HG03460 (cell line): ENCODE data around the gene PDE4B.
"Not testable (repeated sequence)": the region's sequence is repeated elsewhere in the genome, so short reads cannot be mapped to it uniquely, and the experiment has no call there.

ENCODE experiments used
- ATAC-seq: cut with Tn5 transposase; IDR thresholded peaks from one replicate; pipeline ENCODE4 v1.9.1; 2021; ENCODE audit not compliant: unreplicated experiment

Gene PDE4B

DNA sequence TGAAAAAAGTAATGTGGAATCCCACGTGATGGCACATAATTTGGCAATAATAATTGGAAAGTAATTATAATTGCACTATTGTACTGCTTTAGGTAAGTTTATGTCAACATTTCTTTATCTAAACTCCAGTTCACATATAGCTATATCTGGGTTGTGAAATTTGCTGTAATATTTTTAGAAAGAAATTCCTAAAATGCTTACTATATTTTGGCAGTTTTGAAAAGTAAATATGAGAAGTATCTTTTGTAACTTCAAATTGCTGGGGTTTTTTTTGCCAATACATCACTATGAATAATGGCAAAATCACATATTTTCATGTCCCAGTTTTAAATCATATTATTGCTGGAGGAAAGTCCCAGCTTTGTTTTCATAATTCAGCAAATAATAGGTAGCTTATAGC is 197.5 kb downstream of the PDE4B start:
- ATAC-seq: no peak

DNA sequence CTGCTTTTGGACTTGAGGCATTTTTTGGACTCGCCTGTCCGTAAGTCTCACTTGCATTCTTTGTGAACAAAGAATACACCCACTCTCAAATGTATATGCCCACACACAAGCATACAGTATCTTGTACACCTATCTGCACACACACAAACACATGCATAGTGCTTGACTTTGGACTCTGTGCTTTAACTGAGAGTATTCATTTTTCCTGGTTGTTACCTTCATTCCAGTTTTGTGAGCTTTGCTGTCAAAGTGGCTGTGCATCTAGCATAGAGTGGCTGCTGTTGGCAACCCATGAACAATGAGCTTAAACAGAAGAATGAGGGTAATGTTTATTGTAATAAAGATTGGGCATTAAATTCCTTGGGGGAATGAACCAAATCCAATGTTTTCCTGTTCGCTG is 199.0 kb downstream of the PDE4B start:
- no peak for ATAC-seq

DNA sequence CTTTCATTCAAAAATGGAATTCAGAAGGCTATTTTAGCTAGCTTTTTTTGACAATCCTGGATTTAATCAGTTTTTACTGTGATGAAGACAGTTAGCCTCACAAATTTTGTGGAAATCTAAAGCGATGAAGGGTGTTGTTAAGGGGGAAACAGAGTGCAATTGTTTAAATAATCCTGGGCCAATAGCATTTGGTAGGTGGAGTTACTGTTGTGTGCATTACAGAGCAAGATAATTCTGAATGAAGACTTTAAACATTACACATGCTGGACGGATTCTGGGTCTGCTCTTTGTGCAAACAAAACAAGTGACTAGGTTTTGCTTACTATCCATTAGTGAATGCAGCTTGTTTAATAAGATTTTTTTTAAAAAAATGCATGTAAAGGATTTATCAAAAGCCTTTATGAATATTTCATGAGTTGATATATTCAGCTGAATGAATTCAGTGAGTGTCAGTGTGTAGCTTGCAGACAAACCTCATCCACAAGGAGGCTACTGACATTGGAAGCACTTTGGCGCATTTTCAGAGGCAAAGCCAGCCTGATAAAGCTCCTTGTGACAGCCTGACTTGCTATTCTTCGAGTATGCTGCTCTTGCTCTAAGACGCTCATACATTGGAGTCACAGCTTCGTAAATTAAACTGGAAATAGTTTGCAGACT is 199.6 kb downstream of the PDE4B start:
- no peak for ATAC-seq

DNA sequence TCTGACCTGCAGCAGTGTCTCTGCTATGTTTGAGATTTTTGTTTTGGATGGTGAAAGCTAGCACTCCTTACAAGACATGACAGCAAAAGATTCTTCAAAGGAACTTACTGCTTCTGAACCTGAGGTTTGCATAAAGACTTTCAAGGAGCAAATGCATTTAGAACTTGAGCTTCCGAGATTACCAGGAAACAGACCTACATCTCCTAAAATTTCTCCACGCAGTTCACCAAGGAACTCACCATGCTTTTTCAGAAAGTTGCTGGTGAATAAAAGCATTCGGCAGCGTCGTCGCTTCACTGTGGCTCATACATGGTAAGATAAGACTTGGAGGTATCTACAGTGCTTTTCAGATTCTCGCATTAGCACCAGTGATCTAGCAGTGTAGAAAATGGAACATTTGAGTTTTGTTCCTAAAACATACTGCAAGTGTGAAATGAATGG is 200.2 kb downstream of the PDE4B start:
- ATAC-seq: no peak

DNA sequence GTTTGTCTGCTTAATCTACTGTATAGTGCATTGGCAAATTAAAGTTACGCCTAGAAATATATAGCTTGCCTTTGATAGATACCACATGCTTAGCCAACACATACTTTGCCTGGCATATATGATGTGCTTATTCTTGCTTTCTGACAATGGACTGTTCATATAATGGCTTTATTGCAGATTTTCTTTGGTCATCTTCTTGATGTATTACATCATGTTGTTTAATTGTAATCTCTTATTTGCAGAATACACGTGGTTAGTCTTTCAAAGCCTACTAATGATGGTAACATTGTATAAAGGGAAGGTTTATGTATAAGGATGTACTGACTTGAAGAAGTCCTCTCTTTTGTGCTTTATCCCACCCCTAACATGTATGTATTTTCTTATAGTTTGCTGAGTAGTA is 201.5 kb downstream of the PDE4B start:
- no peak for ATAC-seq

DNA sequence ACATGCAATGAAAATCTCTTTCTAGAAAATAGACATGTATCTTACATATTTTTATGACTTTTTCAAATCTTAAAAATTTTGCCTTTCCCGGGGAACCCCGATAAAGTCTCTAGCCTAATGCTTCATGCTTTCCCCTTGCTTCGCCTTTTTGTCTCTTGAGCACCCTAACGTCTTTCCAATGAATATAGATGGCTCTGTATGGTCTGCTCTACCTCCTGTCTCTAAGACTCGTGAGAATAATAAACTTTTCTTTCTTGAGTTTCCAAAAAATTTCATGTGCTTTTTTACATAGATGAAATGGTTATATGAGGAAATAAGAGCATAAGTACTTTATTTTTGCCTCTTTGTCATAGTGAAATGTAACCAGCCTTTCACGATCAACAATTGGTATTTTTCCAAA is 202.6 kb downstream of the PDE4B start:
- ATAC-seq: no peak

DNA sequence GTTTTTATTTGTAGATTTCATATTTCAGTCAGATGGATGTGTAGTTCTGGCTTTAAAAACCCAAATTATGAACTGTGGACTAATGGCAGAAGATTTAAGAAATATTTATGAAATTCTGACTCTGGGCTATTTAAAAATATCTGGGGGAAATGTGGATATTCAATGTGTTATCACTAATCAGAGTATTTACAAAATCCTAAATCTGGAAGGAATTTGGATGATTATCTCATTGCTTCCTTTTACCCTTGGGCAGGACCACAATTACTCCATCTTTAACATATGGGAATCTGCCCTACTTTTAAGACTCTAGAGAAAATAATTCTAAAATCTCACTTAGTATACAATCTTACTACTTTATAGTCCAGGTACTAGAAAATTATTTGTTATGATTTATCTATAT is 203.2 kb downstream of the PDE4B start:
- no peak for ATAC-seq

DNA sequence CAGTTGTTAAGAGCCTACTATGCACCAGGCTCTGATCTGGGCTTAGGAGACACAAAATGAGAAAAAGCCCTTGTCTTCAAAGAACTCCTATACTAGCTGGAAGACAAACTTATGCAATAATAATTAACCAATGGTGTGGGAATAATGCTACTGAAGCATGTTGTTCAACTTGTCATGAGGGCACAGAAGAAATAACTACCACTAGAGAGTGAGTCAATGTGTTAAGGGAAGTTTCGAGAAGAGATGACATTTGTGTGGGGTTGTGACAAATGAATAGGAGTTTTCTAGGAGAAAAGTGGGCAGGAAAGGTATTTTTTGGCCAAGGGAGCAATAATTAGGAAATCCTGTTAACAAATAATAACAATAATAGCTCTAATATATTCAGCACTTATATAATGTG is 205.0 kb downstream of the PDE4B start:
- no peak for ATAC-seq

DNA sequence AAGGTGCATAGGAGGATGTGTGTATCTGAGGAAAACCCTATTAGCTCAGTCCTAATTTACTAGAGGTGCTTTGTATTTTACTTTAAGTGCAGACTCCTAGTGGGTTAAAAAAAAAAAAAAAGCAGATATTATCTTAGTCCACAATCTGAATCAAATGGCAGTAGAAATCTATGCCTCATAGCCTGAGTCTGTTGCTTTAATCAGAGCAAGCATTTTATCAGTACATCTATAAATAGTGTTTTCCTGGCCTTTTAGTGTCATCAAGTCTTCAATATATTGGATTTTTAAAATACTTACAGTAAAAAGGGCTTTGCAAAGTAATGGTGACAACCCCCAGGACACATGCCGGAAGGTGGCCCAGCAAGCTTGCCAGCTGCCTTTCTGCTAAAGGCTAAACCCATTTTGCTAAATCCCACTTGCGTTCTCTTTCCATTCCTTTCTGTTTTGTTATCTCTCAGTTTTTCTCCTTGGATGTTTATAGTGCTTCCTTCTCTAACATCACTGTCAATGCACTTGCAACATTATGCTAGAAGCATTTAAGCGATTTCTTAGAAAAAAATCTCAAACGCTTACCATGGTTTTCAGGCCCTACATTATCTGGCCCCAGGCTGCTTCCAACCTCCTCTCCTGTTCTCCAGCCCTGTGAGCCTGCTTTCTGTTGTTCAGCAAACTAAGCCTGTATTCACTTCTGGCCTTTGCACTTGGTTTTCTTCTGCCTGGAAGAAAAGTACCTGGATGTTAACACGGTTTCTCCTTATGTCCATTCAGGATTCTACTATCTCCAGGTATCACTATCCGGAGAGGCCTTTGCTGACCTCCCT is 206.3 kb downstream of the PDE4B start:
- ATAC-seq: no peak

DNA sequence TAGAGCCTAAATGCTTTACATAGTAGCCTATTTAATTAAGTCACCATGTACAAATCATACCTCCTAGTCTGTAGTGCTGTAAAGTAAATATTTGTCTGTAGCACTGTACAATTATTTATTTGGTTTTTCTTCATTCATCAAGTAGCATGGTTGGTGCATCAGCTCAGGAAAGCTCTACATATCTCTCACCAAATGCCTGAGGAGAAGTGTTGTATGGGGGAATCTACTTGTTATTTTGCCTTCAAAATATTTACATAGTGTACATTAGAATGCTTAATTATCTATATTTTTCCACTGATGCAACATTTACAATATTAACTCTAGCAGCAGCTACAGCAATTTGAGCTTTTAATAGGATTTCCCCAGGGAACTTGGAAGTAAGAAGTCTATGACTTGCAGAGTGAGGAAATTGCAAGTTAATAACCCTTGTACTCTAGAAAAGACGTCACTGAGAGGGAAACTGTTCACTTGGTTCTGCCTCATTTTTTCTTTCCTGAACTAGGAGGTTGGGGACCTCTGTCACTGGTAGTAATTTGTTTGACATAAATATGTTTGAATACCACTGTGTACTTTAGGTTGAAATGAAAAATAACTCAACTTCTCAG is 207.4 kb downstream of the PDE4B start:
- ATAC-seq: no peak

DNA sequence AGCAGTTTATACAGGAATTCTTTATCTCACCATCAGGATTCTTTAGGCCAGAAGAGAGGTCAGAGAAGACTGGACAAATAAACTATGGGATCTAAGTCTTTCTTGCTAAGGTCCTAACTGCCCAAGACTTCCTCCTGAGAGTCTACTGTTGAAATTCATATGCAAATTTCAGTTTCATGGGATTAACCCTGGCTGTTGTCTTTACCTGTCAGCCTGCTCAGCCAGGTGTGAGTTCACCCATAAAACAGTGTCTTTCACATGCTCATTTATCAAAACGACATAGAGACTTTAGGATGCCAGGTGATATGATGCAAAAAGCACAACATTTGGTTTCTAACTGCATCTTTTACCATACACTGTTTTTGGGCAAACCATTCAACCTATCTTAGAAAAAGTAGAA is 211.0 kb downstream of the PDE4B start:
- no peak for ATAC-seq

DNA sequence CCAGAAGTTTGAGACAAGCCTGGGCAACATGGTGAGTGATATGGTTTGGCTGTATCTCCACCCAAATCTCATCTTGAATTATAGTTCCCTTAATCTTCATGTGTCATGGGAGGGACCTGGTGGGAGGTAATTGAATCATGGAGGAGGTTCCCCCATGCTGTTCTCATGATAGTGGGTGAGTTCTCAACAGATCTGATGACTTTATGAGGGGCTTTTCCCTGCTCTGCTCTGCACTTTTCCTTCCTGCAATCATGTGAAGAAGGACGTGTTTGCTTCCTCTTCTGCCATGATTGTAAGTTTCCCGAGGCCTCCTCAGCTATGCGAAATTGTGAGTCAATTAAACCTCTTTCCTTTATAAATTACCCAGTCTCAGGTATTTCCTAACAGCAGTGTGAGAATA is 213.8 kb downstream of the PDE4B start:
- ATAC-seq: not testable (repeated sequence)

DNA sequence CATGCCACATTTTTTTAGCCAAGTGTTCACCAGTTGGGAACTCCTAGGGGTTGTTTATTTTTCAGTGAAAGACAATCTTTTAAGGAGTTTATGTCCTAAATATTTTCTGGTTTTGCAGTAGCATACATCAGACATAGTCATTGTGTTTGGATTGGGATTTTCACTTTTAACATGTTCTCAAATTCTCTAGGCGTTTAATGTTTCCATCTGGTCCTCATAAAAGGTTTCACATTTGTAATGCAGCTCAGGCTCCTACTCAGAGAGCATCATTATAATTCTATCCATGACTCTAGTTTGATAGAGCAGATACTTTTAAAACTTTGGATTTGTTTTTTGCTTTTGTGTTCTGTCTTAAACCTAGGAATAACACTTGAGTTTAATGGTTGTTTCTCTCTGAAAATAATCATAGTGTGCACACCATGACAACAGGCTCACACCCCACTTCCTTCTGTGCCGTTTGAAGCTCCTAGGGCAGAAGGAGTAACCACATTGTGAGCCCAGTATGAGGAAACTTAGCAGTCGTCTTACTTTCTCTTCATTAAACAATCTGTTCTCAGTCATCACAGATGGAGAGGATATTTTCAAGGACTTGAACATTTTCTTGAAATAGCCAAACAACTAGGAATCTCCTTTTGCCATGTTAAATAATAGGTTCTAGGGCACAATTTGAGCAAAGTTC is 219.6 kb downstream of the PDE4B start:
- no peak for ATAC-seq

DNA sequence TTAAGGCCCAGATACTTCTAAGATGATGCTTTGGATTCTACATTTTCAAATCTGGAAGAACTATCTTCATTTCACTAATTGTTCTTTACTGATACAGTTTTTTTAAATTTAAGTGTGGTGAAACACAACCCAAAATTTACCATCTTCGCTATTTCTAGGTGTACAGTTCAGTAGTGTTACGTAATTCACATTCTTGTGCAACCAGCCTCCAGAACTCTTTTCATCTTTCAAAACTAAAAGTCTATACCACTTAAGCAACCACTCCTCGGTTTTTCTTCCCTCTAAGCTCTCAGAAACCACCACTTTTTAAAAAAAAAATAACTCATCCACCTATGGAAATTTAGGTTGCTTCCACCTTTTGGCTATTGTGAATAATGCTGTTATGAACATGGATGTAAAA is 220.7 kb downstream of the PDE4B start:
- no peak for ATAC-seq

DNA sequence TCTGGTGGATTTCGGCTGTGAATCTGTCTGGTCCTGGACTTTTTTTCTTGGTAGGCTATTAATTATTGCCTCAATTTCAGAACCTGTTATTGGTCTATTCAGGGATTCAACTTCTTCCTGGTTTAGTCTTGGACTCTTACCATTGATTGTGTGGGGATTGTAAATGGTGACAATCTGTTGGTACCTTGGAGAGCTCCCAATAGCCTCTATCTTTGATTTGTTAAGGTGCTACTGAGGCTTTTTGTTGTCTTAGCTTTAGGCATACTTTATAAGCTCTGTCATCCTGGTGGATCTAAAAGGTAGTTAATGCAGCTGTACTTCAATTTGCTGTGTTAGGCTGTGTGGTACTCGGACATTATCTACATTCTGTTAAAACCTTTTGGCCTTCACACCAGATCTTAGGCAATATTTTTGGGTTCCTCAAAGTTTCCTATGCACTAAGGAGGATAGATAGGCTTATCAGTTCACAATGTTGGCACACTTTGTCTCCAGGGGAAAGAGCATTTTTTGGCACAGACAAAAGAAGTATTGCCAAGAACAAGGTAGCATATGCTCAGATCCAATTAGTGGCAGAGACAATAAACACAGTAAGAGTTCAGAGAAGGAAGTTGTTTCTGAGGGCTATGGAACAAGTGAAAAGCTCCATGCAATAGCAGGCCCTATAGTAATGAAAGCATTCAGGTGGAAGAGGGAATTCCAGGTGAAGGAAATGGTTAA is 230.4 kb downstream of the PDE4B start:
- no peak for ATAC-seq

DNA sequence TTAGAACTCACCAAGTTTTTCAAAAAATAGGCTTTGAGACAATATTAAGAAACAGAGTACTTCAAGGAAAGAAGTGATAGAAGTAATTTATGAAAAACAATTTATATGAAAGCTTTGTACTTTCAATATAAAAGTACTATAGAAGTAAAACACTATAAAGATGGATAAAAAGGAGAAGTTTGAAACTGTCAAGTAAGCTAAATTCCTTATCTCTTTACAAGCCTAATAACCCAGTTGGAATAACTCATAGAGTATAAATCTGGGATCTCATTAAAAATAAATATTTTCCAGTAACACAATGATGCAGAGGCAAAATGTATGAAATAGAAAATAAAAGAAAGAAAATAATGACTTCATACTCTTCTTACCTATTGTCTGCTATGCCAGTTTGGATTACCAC is 232.5 kb downstream of the PDE4B start:
- ATAC-seq: no peak

DNA sequence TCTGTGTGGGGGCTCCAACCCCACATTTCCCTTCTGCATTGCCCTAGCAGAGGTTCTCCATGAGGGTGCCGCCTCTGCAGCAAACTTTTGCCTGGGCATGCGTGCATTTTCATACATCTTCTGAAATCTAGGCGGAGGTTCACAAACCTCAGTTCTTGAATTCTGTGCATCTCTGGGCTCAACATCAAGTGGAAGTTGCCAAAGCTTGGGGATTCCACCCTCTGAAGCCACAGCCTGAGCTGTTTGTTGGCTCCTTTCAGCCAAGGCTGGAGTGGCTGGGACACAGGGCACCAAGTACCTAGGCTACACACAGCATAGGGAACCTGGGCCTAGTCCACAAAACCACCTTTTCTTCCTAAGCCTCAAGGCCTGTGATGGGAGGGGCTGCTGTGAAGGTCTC is 235.3 kb downstream of the PDE4B start:
- ATAC-seq: no peak

DNA sequence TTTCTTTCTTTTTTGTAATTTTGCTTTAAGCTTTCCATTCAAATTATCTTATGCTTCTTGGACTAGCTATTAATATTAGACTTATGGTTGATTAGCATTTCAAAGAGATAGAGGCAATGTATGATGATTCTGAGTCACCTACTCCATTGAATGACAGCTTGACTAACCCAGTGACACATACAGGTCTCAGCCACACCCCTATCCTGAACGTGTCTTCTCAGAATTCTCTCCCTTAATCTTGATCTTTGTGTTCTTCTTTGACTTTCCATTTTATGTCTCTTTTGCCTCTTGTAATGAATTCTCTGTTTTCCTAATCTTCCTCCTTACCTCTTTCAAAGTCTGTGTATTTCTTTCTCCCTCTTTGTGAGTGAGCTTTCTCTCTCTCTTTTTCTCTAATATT is 241.1 kb downstream of the PDE4B start:
- no peak for ATAC-seq

DNA sequence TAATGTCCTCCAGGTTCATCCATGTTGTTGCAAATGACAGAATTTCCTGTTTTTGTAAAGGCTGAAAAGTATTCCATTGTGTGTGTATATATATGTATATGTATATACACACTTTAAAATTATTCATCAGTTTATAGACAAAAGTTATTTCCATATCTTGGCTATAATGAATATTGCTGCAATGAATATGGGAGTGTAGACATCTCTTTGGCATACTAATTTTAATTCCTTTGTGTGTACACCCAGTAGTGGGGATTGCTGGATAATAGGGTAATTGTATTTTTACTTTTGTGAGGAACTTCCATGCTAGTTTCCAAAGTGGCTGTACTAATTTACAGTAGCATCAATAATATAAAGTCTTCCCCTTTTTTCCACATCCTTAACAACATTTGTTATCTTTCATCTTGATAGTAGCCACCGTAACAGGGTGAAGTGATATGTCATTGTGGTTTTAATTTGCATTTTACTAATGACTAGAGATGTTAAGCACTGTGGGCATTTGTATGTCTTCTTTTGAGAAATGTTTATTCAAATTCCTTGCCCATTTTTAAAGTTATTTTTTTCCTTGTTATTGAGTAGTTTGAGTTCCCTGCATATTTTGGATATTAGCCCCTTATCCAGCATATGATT is 243.0 kb downstream of the PDE4B start:
- ATAC-seq: no peak

DNA sequence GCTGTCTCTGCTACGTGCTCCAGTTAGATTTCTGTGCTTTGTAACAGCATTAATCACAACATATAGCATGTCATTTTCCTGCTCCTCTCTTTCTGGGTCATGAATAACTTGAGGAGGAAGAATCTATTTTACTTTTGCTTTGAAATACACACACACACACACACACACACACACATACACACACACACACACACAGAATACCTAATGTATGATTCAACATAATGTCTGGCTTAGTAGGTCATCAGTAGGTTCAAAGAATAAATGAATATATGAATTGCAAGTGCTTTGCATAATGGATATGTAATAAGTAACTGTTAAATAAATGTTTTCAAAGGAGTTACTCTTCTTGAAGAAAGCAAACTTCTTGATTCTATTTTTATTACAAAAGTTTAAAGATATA is 249.0 kb downstream of the PDE4B start:
- ATAC-seq: no peak

DNA sequence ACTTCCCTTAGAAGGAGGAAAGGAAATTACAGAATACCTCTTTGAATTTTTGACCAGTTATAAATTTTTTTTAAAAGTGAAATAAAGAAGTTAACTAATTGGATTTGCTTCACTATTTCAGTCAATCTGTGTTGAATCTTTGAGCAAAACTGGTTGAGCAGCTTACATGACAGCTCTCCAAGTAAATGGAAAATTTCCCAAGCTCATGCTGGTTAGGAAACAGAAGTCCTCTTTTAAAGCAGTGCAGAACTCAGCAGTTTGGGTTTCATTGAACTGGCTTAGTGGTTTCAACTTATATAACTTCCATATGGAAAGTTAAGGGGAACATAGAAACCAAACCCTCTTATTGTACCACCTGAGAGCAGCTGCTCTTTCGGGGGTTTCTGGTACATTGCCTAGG is 250.5 kb downstream of the PDE4B start:
- no peak for ATAC-seq
